ENCODE results near the gene TRAPPC10.
"Not testable (repeated sequence)": the region's sequence is repeated elsewhere in the genome, so short reads cannot be mapped to it uniquely, and the experiment has no call there.

TRAPPC10 gene

DNA sequence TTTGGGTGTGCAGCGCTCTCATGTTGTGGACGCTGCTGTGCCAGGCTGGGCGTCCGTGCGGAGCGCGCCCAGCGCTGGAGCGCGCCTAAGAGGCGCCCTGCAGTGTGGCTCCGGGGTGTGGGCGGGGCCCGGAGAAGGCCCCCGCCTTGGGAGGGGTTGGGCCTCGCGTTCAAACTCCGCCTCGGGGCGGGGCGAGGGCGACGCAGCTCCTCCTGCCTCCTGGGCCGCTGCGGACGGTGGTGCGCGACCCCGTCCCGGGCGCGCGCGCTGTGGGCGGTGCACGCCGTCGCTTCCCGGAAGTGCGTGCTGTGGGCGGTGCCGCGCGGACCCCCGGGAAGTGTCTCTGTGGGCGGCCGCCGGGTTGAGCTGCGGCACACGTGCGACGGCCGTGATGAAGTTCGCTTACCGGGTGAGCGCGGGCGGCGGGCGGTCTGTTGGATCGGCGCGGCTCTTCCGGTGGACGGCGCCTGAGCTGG lies 95.0 kb downstream of the TRAPPC10 start, which contains the start of gene PWP2:
PWP2 (plus strand) TSS at position 374 of the 476 bp plus-strand sequence; CDS start at position 392, 18 bp downstream.
- not testable (repeated sequence) for H3K27ac ChIP-seq (ENCODE audit: low read depth, low read length); H3K4me3 ChIP-seq (ENCODE audit: low read length); H3K36me3 ChIP-seq (ENCODE audit: control insufficient read depth, insufficient read depth, low read length); H3K9ac ChIP-seq (ENCODE audit: low read length); H3K27me3 ChIP-seq (ENCODE audit: control insufficient read depth, insufficient read depth, low read length); H3K4me1 ChIP-seq (ENCODE audit: control insufficient read depth, insufficient read depth, low read length)

DNA sequence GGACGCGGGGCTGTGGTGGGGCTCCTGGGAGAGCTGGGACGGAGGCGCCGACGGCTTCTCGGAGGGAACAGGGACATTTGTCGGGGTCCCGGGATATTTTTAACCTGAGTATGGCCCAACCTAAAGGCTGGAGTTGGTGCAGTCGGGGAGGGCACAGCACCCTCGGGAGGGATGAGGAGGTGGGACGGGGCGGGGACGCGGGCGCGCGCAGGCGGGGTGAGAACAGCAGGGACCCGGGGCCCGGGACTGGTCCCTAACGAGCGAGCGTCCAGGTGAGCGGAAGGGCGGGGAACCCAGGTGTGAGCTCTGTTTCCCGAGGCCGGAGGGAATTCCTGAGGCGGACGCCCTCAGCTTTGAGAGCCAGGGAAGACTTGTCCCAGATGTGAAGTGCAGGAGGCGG lies 95.5 kb downstream of the TRAPPC10 start:
- H3K36me3 ChIP-seq (ENCODE audit: control insufficient read depth, insufficient read depth, low read length); H3K27me3 ChIP-seq (ENCODE audit: control insufficient read depth, insufficient read depth, low read length); H3K4me3 ChIP-seq (ENCODE audit: low read length); H3K9ac ChIP-seq (ENCODE audit: low read length); H3K27ac ChIP-seq (ENCODE audit: low read depth, low read length); H3K4me1 ChIP-seq (ENCODE audit: control insufficient read depth, insufficient read depth, low read length): not testable (repeated sequence)

DNA sequence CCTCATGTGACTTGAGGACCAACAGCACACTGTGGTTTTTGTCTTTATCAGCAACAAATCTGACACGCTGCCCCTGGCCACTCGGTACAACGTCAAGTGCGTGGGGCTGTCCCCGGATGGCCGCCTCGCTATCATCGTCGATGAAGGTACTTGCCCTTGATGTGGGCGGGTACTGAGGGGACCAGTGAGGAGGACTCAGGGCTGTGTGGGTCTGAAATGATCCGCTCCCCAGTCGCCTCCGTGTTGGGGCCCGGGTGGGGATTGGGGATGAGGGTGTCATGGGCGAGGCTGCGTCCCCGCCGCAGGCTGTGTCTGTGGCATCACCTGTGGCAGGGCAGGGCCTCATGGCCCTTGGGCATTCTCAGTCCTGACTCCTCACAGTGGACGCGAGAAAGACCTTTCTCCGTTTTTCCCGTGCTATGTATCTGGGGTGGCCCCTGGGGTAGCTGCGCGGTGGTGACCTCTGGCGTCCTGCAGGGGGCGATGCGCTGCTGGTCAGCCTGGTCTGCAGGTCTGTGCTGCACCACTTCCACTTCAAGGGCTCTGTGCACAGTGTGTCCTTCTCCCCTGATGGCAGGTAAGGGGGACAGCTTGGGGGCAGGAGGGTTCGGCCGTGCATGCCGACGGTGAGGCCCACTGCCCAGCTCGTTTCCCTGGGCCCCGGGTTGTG lies 101.7 kb downstream of the TRAPPC10 start:
- not testable (repeated sequence) for H3K9ac ChIP-seq (ENCODE audit: low read length); H3K27ac ChIP-seq (ENCODE audit: low read depth, low read length); H3K4me3 ChIP-seq (ENCODE audit: low read length); H3K4me1 ChIP-seq (ENCODE audit: control insufficient read depth, insufficient read depth, low read length); H3K27me3 ChIP-seq (ENCODE audit: control insufficient read depth, insufficient read depth, low read length); H3K36me3 ChIP-seq (ENCODE audit: control insufficient read depth, insufficient read depth, low read length)

DNA sequence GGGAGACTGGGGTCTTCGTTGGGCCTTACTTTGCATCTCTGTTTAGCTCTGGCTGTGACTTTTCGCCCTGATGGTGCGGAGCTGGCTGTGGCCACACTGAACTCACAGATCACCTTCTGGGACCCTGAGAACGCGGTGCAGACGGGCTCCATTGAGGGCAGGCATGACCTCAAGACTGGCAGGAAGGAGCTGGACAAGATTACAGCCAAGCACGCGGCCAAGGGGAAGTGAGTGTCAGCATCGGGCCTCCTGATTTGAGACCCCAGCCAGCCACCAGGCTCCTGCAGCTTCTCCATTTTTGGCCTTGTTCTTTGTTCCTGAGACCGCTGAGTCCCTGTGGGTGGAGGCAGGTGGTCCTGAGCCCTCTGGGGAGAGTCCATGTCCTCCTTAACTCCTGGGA lies 110.0 kb downstream of the TRAPPC10 start:
- not testable (repeated sequence) for H3K4me1 ChIP-seq (ENCODE audit: control insufficient read depth, insufficient read depth, low read length); H3K9ac ChIP-seq (ENCODE audit: low read length); H3K36me3 ChIP-seq (ENCODE audit: control insufficient read depth, insufficient read depth, low read length); H3K27me3 ChIP-seq (ENCODE audit: control insufficient read depth, insufficient read depth, low read length); H3K4me3 ChIP-seq (ENCODE audit: low read length); H3K27ac ChIP-seq (ENCODE audit: low read depth, low read length)

DNA sequence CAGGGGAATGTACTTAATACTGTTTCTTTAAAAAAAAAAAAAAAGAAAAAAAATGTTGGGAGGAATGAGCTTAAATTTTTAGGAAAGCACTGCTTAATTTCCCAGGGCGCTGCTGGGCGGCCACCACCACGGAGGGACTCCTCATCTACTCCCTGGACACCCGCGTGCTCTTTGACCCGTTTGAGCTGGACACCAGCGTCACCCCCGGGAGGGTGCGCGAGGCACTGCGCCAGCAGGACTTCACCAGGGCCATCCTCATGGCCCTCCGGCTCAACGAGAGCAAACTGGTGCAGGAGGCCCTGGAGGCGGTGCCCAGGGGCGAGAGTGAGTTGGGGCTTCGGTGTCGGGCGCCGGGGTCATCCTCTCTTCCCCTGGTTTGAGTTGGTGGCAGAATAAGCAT lies 115.7 kb downstream of the TRAPPC10 start:
- H3K36me3 ChIP-seq (ENCODE audit: control insufficient read depth, insufficient read depth, low read length); H3K4me1 ChIP-seq (ENCODE audit: control insufficient read depth, insufficient read depth, low read length); H3K4me3 ChIP-seq (ENCODE audit: low read length); H3K27ac ChIP-seq (ENCODE audit: low read depth, low read length); H3K27me3 ChIP-seq (ENCODE audit: control insufficient read depth, insufficient read depth, low read length); H3K9ac ChIP-seq (ENCODE audit: low read length): not testable (repeated sequence)

DNA sequence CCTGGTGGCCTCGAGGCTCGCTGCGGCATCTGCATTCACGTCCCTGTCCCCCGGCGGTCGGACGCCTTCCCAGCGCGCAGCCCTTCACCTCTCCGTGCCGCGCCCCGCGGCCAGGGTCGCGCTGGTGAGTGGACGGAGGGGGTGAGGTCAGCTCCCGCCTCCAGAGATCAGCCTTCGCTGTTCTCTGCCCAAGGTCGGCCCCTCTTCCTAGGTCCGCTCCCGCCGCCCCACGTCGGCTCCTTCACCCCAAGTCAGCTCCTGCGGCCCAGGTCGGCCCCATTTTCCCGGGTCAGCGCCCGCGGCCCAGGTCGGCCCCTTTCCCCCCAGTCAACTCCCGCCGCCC lies 121.6 kb downstream of the TRAPPC10 start:
- not testable (repeated sequence) for H3K36me3 ChIP-seq (ENCODE audit: control insufficient read depth, insufficient read depth, low read length); H3K27ac ChIP-seq (ENCODE audit: low read depth, low read length); H3K9ac ChIP-seq (ENCODE audit: low read length); H3K27me3 ChIP-seq (ENCODE audit: control insufficient read depth, insufficient read depth, low read length); H3K4me1 ChIP-seq (ENCODE audit: control insufficient read depth, insufficient read depth, low read length); H3K4me3 ChIP-seq (ENCODE audit: low read length)

DNA sequence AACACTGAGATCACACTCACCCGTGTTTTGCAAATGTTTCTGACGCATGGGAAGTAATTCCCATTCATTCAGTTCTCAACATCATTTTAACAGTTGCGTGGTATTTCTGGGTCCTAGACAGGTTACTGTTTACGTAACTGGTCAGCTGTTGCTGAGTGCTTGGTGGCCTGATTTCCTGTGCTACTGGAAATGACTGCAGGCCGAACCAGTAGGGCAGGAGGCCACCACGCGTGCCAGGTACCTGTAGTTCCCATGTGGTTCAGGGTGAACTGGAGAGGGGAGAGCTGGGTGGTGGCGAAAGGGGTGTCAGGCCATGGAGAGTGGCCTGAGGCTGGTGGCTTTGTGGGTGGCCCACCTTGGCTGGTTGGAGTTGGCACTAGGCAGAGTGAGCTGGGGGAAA lies 122.6 kb downstream of the TRAPPC10 start:
- not testable (repeated sequence) for H3K4me1 ChIP-seq (ENCODE audit: control insufficient read depth, insufficient read depth, low read length); H3K27ac ChIP-seq (ENCODE audit: low read depth, low read length); H3K36me3 ChIP-seq (ENCODE audit: control insufficient read depth, insufficient read depth, low read length); H3K27me3 ChIP-seq (ENCODE audit: control insufficient read depth, insufficient read depth, low read length); H3K9ac ChIP-seq (ENCODE audit: low read length); H3K4me3 ChIP-seq (ENCODE audit: low read length)

DNA sequence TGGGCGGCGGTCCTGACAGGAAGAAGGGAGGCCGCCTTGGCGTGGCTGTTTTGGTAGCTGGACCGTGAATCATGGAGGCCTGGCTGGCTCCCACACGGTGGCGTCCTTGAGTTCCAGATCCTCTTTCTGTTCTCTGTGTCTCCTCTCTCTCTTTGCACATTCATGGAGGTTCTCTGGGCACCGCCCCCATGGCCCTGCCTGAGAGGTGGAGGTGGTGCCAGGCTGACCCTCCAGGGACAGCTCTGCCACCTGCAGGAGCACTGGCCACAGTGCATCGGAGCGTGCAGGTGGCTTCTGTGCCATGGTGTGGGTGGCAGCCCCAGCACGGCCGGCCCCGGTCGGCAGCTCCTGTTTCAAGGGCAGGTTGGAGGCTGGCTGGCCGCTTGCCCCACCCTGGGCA lies 125.9 kb downstream of the TRAPPC10 start:
- H3K4me3 ChIP-seq (ENCODE audit: low read length); H3K36me3 ChIP-seq (ENCODE audit: control insufficient read depth, insufficient read depth, low read length); H3K9ac ChIP-seq (ENCODE audit: low read length); H3K4me1 ChIP-seq (ENCODE audit: control insufficient read depth, insufficient read depth, low read length); H3K27me3 ChIP-seq (ENCODE audit: control insufficient read depth, insufficient read depth, low read length); H3K27ac ChIP-seq (ENCODE audit: low read depth, low read length): not testable (repeated sequence)

DNA sequence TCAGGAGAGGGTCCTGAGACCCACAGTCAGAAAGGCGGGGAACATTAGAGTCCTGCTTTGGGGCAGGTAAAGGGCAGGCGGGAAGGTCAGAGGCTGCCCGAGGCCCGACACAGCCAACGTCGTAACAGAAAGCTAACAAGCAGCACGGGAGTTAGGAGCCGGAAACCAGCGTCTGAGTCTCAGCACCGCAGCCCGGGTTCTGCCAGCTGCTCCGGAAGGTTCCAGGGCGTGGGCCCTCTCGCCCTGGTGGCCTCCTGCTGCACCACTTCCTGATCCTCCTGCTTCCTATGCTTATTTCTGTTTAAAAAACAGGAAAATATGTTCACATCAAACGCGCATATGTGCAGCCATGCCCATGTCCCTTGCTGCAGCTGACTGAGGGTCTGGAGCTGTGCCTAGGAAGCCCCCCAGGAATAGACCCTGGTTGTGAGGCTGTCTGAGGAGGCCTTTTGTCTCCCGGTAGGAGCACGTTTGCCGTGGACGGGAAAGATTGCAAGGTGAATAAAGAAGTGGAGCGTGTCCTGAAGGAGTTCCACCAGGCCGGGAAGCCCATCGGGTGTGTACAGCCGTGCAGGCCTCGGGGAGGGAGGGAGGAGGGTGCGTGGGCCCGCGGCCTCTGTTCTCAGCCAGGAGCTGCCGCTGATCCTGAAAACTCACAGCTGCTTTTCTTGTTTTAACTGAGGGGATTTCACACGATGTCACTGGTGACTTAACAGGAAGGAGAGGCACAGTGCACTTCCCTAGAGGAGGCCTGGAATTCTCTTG lies 127.9 kb downstream of the TRAPPC10 start:
- H3K9ac ChIP-seq (ENCODE audit: low read length); H3K36me3 ChIP-seq (ENCODE audit: control insufficient read depth, insufficient read depth, low read length); H3K4me1 ChIP-seq (ENCODE audit: control insufficient read depth, insufficient read depth, low read length); H3K4me3 ChIP-seq (ENCODE audit: low read length); H3K27me3 ChIP-seq (ENCODE audit: control insufficient read depth, insufficient read depth, low read length); H3K27ac ChIP-seq (ENCODE audit: low read depth, low read length): not testable (repeated sequence)

DNA sequence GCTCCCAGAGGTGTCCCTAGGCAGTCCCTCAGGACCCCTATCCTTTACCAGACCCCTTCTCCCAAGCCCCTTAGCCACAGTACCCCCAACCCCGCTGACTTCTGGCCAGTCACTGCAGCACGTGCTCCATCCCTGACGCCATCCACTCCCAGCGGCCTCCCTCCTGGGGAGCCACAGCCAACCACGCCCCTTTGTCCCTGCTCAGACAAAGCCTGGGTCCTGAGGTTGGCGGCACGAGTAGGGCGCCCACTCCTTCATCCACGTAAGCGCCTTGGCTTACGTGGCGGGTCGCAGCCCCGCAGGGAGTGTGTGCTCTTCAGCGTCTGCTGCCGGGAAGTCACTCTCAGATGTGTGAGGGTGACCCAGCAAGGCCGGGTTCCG lies 128.4 kb downstream of the TRAPPC10 start:
- not testable (repeated sequence) for H3K9ac ChIP-seq (ENCODE audit: low read length); H3K4me3 ChIP-seq (ENCODE audit: low read length); H3K27ac ChIP-seq (ENCODE audit: low read depth, low read length); H3K36me3 ChIP-seq (ENCODE audit: control insufficient read depth, insufficient read depth, low read length); H3K27me3 ChIP-seq (ENCODE audit: control insufficient read depth, insufficient read depth, low read length); H3K4me1 ChIP-seq (ENCODE audit: control insufficient read depth, insufficient read depth, low read length)

DNA sequence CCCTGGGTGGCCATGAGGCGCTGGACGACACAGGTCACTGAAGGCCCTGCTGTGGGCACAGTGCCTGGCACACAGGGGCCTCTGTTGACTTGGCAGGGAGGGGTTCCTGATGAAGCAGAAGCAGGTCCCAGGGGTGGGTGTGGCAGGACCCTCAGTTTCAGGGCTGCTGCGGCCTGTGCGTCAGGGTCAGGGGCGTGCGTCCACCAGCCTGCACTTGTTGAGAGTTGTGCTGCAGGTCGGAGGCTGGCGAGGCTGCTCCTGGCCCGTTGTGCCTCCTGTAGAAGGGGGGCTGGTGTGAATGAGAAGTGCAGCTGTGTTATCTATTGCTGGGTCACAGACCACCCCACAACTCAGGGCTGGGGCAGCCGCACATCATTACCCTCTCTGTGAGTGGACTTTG lies 130.4 kb downstream of the TRAPPC10 start:
- H3K36me3 ChIP-seq (ENCODE audit: control insufficient read depth, insufficient read depth, low read length); H3K9ac ChIP-seq (ENCODE audit: low read length); H3K27me3 ChIP-seq (ENCODE audit: control insufficient read depth, insufficient read depth, low read length); H3K27ac ChIP-seq (ENCODE audit: low read depth, low read length); H3K4me3 ChIP-seq (ENCODE audit: low read length); H3K4me1 ChIP-seq (ENCODE audit: control insufficient read depth, insufficient read depth, low read length): not testable (repeated sequence)

DNA sequence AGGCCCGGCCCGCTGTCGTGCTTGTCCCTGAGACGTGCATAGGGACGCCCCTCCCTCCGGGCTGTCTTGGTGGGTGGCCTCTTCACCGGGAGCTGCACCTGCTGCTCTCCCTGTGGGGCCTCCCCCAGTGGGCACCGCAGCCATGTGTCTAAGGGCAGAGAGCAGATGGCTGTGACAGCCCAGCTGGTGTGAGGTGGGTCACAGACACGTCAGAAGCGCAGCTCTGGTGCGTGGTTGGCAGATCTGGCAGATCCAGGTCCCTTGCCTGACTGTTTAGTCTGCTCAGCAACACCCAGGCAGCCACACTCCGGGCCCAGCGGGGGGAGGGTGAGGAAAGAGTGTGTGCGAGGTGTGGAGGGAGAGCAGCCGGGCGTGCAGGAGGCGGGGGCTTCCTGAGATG lies 131.3 kb downstream of the TRAPPC10 start:
- H3K4me1 ChIP-seq (ENCODE audit: control insufficient read depth, insufficient read depth, low read length); H3K36me3 ChIP-seq (ENCODE audit: control insufficient read depth, insufficient read depth, low read length); H3K27me3 ChIP-seq (ENCODE audit: control insufficient read depth, insufficient read depth, low read length); H3K9ac ChIP-seq (ENCODE audit: low read length); H3K27ac ChIP-seq (ENCODE audit: low read depth, low read length); H3K4me3 ChIP-seq (ENCODE audit: low read length): not testable (repeated sequence)

DNA sequence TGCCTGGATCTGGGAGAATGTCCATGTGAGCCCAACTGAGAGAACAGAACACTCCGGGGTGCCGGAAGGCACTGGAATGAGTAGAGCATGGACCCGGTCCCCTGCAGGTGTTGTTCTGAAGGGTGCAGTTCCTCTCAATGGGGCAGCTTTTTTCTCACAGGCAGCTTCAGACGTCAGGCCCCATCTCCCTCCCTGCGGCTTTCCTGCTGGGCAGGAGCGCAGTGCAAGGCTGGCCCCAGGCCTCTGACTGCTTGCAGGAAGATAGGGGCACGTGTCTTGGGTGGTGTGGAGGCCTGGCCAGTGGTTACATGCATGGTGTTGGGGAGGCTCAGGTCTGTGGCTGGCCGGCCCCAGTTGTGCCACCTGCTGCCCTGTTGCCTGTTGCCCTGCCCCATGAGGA lies 131.9 kb downstream of the TRAPPC10 start:
- not testable (repeated sequence) for H3K36me3 ChIP-seq (ENCODE audit: control insufficient read depth, insufficient read depth, low read length); H3K9ac ChIP-seq (ENCODE audit: low read length); H3K4me1 ChIP-seq (ENCODE audit: control insufficient read depth, insufficient read depth, low read length); H3K27ac ChIP-seq (ENCODE audit: low read depth, low read length); H3K4me3 ChIP-seq (ENCODE audit: low read length); H3K27me3 ChIP-seq (ENCODE audit: control insufficient read depth, insufficient read depth, low read length)
